Measurements from ENCODE around the gene RNF123.

Gene RNF123

DNA sequence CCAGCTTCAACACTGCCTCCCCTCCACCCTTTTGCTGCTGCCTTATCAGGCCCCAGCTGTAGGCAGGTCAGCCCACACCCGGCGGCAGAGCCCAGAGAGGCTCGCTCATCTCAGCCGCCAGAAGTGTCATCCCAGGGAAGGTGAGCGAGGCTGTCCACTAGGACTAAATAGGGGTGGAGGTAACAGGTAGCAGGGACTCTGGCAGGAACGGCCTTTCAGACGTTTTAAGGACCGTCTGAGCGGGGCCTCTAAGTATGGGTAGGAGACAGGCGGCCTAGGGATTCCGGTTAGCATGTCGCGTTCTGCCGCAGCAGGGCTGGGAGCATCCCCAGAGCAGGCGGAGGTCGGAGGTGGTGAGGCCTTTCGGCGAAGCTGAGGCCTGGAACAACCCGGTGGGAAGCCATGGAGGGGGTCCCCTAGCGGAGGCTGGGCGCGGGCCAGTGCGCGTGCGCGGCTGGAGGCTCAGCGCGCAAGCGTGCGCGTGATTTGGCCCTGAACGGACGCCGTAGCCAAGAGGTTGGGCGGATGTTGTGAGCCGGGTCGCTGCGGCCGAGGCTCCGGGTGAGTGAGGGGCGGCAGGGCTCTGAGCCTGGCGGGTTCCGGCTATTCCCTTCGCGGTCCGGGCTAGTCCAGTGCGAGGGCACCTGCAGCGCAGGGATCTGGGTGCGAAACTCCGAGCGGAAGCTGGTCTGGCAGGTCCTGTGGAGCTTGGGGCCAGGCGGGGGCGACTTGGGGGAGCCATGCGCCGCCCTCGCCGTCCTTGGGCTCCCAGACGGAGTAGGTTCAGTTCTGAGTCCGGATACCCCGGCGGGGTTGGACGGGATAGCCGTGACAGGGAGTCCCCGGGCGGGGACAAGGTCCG is at the start of gene RNF123, which contains the start of gene MST1:
TSS of gene RNF123 (plus strand) at position 512 of the 862 bp plus-strand sequence. CDS start 1,609 bp downstream, outside the sequence.
TSS of gene MST1 (minus strand) at position 429 of the 862 bp plus-strand sequence. CDS start 783 bp downstream, outside the sequence.
- no peaks in the 10 kb centered on the region for H3K27me3 ChIP-seq
- TF ChIP-seq, protein P1, sequence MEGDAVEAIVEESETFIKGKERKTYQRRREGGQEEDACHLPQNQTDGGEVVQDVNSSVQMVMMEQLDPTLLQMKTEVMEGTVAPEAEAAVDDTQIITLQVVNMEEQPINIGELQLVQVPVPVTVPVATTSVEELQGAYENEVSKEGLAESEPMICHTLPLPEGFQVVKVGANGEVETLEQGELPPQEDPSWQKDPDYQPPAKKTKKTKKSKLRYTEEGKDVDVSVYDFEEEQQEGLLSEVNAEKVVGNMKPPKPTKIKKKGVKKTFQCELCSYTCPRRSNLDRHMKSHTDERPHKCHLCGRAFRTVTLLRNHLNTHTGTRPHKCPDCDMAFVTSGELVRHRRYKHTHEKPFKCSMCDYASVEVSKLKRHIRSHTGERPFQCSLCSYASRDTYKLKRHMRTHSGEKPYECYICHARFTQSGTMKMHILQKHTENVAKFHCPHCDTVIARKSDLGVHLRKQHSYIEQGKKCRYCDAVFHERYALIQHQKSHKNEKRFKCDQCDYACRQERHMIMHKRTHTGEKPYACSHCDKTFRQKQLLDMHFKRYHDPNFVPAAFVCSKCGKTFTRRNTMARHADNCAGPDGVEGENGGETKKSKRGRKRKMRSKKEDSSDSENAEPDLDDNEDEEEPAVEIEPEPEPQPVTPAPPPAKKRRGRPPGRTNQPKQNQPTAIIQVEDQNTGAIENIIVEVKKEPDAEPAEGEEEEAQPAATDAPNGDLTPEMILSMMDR (IDR thresholded peaks at IDR 0.05): peak; percentile 28 to 30
- H3K4me3 ChIP-seq: peak within 1 kb of the TSS; percentile 81 to 91
- peak; percentile 79 to 92 for DNase-seq
- no peaks in the 10 kb centered on the region for H3K9me3 ChIP-seq
- H3K4me1 ChIP-seq: peaks cover 0 to 48% (median 33%) of the 10 kb centered on the region in 4 donors
- peaks cover 0 to 6% (median 0%) of the 10 kb centered on the region in 3 donors for H3K36me3 ChIP-seq
- intact Hi-C loops (cut with DNase I; ENCODE audit: low total_unique reads): no loop called here
- peak within 1 kb of the TSS; percentile 84 to 85 for H3K27ac ChIP-seq

DNA sequence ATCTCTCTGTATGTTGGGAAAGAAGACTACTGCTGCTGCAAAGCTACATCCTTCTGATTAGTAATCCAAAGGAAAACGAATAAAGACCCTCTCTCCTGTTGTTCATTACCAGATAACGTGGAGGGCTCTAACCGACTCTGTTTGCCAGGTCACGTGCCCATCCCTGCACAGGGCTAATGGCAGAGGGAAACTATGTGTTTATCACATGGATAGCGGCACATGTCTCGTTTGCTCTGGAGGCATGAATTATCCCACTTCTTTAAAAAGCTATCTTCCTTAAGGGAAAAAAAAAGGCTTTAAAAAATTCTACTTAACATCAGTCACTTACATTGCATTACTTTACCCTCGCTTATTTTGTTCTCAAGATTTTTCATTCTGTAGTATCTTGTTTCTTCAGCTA is 48.1 kb upstream of the RNF123 start:
- TF ChIP-seq, protein P1 (IDR thresholded peaks at IDR 0.05): no peak
- intact Hi-C loops (cut with DNase I; ENCODE audit: low total_unique reads): no loop called here

DNA sequence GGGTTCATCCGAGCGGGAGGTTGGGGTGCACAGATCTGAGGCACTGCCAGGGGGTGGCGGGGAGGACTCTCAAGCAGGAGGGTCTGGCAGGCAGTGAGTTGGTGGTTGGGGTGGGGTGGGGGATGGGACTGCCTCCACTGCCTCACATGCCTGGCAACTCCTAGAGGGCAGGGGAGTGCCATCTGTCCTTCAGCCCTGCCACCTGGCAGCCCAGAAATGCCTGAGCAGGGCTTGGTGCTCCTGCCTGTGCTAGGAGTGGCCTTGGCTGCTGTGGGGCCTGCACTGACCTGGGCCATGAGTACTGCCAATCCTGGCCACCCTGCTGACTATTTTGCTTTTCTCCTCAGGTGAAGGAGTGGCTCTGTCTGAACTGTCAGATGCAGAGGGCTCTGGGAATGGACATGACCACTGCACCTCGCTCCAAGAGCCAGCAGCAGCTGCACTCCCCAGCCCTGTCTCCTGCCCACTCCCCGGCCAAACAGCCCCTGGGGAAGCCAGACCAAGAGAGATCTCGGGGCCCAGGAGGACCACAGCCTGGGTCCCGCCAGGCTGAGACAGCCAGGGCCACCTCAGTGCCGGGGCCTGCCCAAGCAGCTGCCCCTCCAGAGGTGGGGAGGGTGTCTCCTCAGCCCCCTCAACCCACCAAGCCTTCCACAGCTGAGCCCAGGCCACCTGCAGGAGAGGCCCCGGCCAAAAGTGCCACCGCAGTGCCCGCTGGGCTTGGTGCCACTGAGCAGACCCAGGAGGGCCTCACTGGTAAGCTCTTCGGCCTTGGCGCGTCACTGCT is 47.2 kb upstream of the RNF123 start:
- H3K9me3 ChIP-seq: no peaks in the 10 kb centered on the region

More for the DNA sequence above, 48.1 kb upstream of the RNF123 start:
- Histone ChIP-seq H3K9me3 (no peaks in the 10 kb centered on the region), H3K36me3 (no peaks in the 10 kb centered on the region), H3K4me1 (peaks cover 0 to 33% (median 6%) of the 10 kb centered on the region in 4 donors), H3K4me3 (no peak overlapping the region), H3K27me3 (no peaks in the 10 kb centered on the region), H3K27ac (no peak overlapping the region)
- DNase-seq: no peak

DNA sequence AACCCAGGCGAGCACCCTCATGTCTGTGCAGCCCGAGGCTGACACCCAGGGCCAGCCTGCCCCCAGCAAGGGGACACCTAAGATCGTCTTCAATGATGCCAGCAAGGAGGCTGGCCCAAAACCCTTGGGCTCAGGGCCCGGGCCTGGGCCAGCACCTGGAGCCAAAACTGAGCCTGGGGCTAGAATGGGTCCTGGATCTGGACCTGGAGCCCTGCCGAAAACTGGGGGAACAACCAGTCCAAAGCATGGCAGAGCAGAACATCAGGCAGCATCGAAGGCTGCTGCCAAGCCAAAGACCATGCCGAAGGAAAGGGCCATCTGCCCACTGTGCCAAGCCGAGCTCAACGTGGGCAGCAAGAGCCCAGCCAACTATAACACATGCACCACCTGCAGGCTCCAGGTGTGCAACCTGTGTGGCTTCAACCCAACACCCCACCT is 46.6 kb upstream of the RNF123 start:
- Histone ChIP-seq H3K4me1 (peaks cover 0 to 31% (median 7%) of the 10 kb centered on the region in 4 donors), H3K27me3 (no peaks in the 10 kb centered on the region), H3K9me3 (no peaks in the 10 kb centered on the region), H3K36me3 (no peaks in the 10 kb centered on the region), H3K4me3 (no peak overlapping the region), H3K27ac (no peak overlapping the region)
- TF ChIP-seq, protein P1 (IDR thresholded peaks at IDR 0.05): no peak
- intact Hi-C loops (cut with DNase I; ENCODE audit: low total_unique reads): no loop called here
- no peak for DNase-seq

More for the DNA sequence above, 47.2 kb upstream of the RNF123 start:
- peaks cover 0 to 33% (median 6%) of the 10 kb centered on the region in 4 donors for H3K4me1 ChIP-seq
- H3K27me3 ChIP-seq: no peaks in the 10 kb centered on the region
- no peaks in the 10 kb centered on the region for H3K36me3 ChIP-seq
- H3K27ac ChIP-seq: no peak overlapping the region
- H3K4me3 ChIP-seq: no peak overlapping the region
- no peak for DNase-seq
- TF ChIP-seq, protein P1 (IDR thresholded peaks at IDR 0.05): no peak
- intact Hi-C loops (cut with DNase I; ENCODE audit: low total_unique reads): no loop called here

DNA sequence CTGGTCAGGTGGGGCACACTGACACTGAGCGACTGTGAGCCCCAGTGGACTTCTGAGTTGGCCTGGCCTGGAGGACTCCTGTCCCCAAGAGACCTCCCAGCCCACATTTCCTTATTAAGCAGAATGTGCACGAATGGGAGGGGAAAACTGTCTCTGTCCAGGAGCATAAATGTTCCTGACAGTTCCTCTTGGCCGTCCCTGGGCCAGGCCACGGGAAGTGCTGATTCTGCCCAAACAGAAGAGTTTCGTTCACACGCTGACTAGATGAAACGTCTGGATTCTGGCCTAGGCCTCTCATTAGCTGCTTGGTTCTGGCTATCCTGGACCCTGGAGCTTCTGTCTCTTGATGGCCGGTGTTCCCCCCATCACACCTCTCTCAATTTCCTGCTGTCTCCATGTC is 44.7 kb upstream of the RNF123 start:
- Histone ChIP-seq H3K9me3 (no peaks in the 10 kb centered on the region), H3K4me1 (peaks cover 0 to 23% (median 7%) of the 10 kb centered on the region in 4 donors), H3K36me3 (no peaks in the 10 kb centered on the region), H3K27ac (no peak overlapping the region), H3K27me3 (no peaks in the 10 kb centered on the region), H3K4me3 (no peak overlapping the region)
- TF ChIP-seq, protein P1 (IDR thresholded peaks at IDR 0.05): no peak
- intact Hi-C loops (cut with DNase I; ENCODE audit: low total_unique reads): no loop called here
- DNase-seq: no peak
